ENCODE results near the gene TENM4. TPM values are rescaled to one million over a fixed set of nuclear protein-coding genes. Genes with fewer than 3 reads are reported as not detected.

Gene TENM4
- total RNA-seq, 1 experiment from 2014 or later, result 25.0 TPM

GRCh38 chr11:78657968-78658839, 782.6 kb downstream of the TENM4 start (continued):
- TF ChIP-seq PREB (CRISPR knock-in tag; IDR thresholded peaks at IDR 0.05; ENCODE audit: borderline replicate concordance) (no peak), ZNF396 (CRISPR knock-in tag; IDR thresholded peaks at IDR 0.05; ENCODE audit: borderline replicate concordance) (no peak), USF2 (CRISPR knock-in tag; IDR thresholded peaks at IDR 0.05) (no peak), KAT7 (CRISPR knock-in tag; IDR thresholded peaks at IDR 0.05; ENCODE audit: borderline replicate concordance) (no peak)

GRCh38 chr11:78657441-78657840, 783.4 kb downstream of the TENM4 start:
- CTCF ChIA-PET, result interaction anchor here (2.1 to 2.2 kb wide), 2 partner anchors 12 to 58 kb away, joined by 12 to 16 read pairs; no protein-coding TSS in a partner anchor
- POLR2A ChIA-PET, result no interaction called here
- no peak for ATAC-seq
- Mint-ChIP-seq H3K4me3 (no peak overlapping the region), H3K27me3 (ENCODE audit: low read depth) (no peaks in the 10 kb centered on the region), H3K9me3 (0 out of 2 replicates have a peak, but pooled peaks cover 3% of the 10 kb centered on the region), H3K27ac (no peak overlapping the region), H3K4me1 (peaks cover 19% of the 10 kb centered on the region), H3K36me3 (no peaks in the 10 kb centered on the region)
- no peak for DNase-seq (ENCODE audit: low spot score)
- no peak for TF ChIP-seq KAT7 (CRISPR knock-in tag; IDR thresholded peaks at IDR 0.05; ENCODE audit: borderline replicate concordance)
- TF ChIP-seq ERG (CRISPR knock-in tag; IDR thresholded peaks at IDR 0.05), result no peak
- TF ChIP-seq GTF2I (CRISPR knock-in tag; conservative IDR thresholded peaks at IDR 0.05), result no peak
- TF ChIP-seq ZNF121 (CRISPR knock-in tag; IDR thresholded peaks at IDR 0.05), result no peak
- no peak for TF ChIP-seq JUN (CRISPR knock-in tag; IDR thresholded peaks at IDR 0.05)
- TF ChIP-seq GABPB1 (CRISPR knock-in tag; IDR thresholded peaks at IDR 0.05), result no peak
- no peak for TF ChIP-seq USF1 (CRISPR knock-in tag; IDR thresholded peaks at IDR 0.05)
- TF ChIP-seq STAT6 (CRISPR knock-in tag; conservative IDR thresholded peaks at IDR 0.05; ENCODE audit: low read depth), result no peak
- no peak for TF ChIP-seq JAZF1 (CRISPR knock-in tag; IDR thresholded peaks at IDR 0.05)
- TF ChIP-seq SMAD4 (CRISPR knock-in tag; IDR thresholded peaks at IDR 0.05), result no peak
- no peak for TF ChIP-seq NFE2L1 (CRISPR knock-in tag; IDR thresholded peaks at IDR 0.05)
- no peak for TF ChIP-seq E2F1 (CRISPR knock-in tag; IDR thresholded peaks at IDR 0.05)

Data from WTC11 (cell line).